GM23338 (cell line): Measurements from ENCODE around the gene CREB1. TPM values are rescaled to one million over a fixed set of nuclear protein-coding genes. Genes with fewer than 3 reads are reported as not detected.

Experiments used
- ATAC-seq: fragments of 200-7000 bp; cut with Tn5 transposase; 3 replicates; pipeline ENCODE4 v1.9.1; 2020
- DNase-seq: peaks from one replicate; pipeline ENCODE4 v3.0.0-alpha.2; 2015; ENCODE audit warnings: low spot score
- H2AFZ ChIP-seq: fragments of 200-600 bp; sonication (generic); 2 replicates; pipeline ENCODE4 v1.8.0; 2016; ENCODE audit warnings: antibody characterized with exemption, mild to moderate bottlenecking, moderate library complexity
- H3F3A ChIP-seq: fragments of 200-600 bp; sonication (generic); replicated peaks from 2 replicates; pipeline ENCODE4 v1.8.0; 2017; ENCODE audit warnings: antibody characterized with exemption, mixed run types, low read depth
- H3K27ac ChIP-seq: fragments of 200-600 bp; sonication (generic); 2 replicates; pipeline ENCODE4 v1.6.1; 2016; ENCODE audit warnings: low read depth
- H3K27me3 ChIP-seq: fragments of 200-600 bp; sonication (generic); 2 replicates; pipeline ENCODE4 v1.8.0; 2016; ENCODE audit warnings: mild to moderate bottlenecking, mixed run types, moderate library complexity; ENCODE audit not compliant: insufficient read depth
- H3K36me3 ChIP-seq: fragments of 200-600 bp; sonication (generic); 2 replicates; pipeline ENCODE4 v1.8.0; 2016; ENCODE audit warnings: mild to moderate bottlenecking; ENCODE audit not compliant: insufficient read depth
- H3K4me1 ChIP-seq: fragments of 200-600 bp; sonication (generic); 2 replicates; pipeline ENCODE4 v1.8.0; 2016; ENCODE audit warnings: mild to moderate bottlenecking, moderate library complexity; ENCODE audit not compliant: insufficient read depth
- H3K4me2 ChIP-seq: fragments of 200-600 bp; sonication (generic); 2 replicates; pipeline ENCODE4 v1.7.1; 2017; ENCODE audit warnings: mixed run types
- H3K4me3 ChIP-seq: fragments of 200-600 bp; sonication (generic); 2 replicates; pipeline ENCODE4 v1.6.1; 2016; ENCODE audit warnings: mixed run types
- H3K79me2 ChIP-seq: fragments of 200-600 bp; sonication (generic); replicated peaks from 2 replicates; pipeline ENCODE4 v1.8.0; 2017; ENCODE audit warnings: mild to moderate bottlenecking; ENCODE audit not compliant: insufficient read depth
- H3K9me2 ChIP-seq: fragments of 200-600 bp; sonication (generic); 2 replicates; pipeline ENCODE4 v1.8.0; 2017; ENCODE audit not compliant: insufficient read depth
- H4K20me1 ChIP-seq: fragments of 200-600 bp; sonication (generic); replicated peaks from 2 replicates; pipeline ENCODE4 v1.8.0; 2017; ENCODE audit warnings: mild to moderate bottlenecking; ENCODE audit not compliant: insufficient read depth
- H3K27ac Mint-ChIP-seq: 2 replicates; pipeline ENCODE4 v1.8.0; 2020; ENCODE audit warnings: inconsistent platforms, mild to moderate bottlenecking, moderate library complexity, mixed read lengths
- H3K27me3 Mint-ChIP-seq: 3 replicates; pipeline ENCODE4 v1.8.0; 2022; ENCODE audit warnings: low read depth, mild to moderate bottlenecking, moderate library complexity, mixed read lengths, inconsistent platforms; ENCODE audit not compliant: insufficient read depth, poor library complexity
- H3K36me3 Mint-ChIP-seq: 3 replicates; pipeline ENCODE4 v1.8.0; 2021; ENCODE audit warnings: low read depth, mild to moderate bottlenecking, inconsistent platforms, moderate library complexity, mixed read lengths
- H3K4me1 Mint-ChIP-seq: 3 replicates; pipeline ENCODE4 v1.8.0; 2020; ENCODE audit warnings: mild to moderate bottlenecking, inconsistent platforms, mixed read lengths
- H3K4me3 Mint-ChIP-seq: 3 replicates; pipeline ENCODE4 v1.8.0; 2021; ENCODE audit warnings: moderate library complexity, mild to moderate bottlenecking, inconsistent platforms, mixed read lengths
- H3K9me3 Mint-ChIP-seq: 3 replicates; pipeline ENCODE4 v1.8.0; 2020; ENCODE audit warnings: moderate library complexity, mild to moderate bottlenecking, inconsistent platforms, mixed read lengths
- CREB1 ChIP-seq: fragments of 250-450 bp; sonication (Bioruptor Pico); IDR thresholded peaks from 2 replicates; pipeline ENCODE4 v1.5.0; 2020; ENCODE audit warnings: low read depth, mild to moderate bottlenecking, moderate library complexity
- EZH2 ChIP-seq: fragments of 200-600 bp; sonication (generic); IDR thresholded peaks from one replicate; pipeline ENCODE4 v1.8.0; 2017; ENCODE audit warnings: antibody characterized with exemption, mild to moderate bottlenecking, low read depth; ENCODE audit not compliant: unreplicated experiment
- EZH2phosphoT487 ChIP-seq: fragments of 200-600 bp; sonication (generic); IDR thresholded peaks from one replicate; pipeline ENCODE4 v1.8.1; 2018; ENCODE audit warnings: antibody characterized with exemption; ENCODE audit not compliant: unreplicated experiment
- JUNB ChIP-seq: IDR thresholded peaks from one replicate; pipeline ENCODE4 v1.6.1; 2016; ENCODE audit warnings: antibody characterized with exemption; ENCODE audit not compliant: unreplicated experiment
- NANOG ChIP-seq: IDR thresholded peaks from 2 replicates; pipeline ENCODE4 v1.6.1; 2016; ENCODE audit warnings: antibody characterized with exemption, borderline replicate concordance
- POLR2AphosphoS5 ChIP-seq: IDR thresholded peaks from 2 replicates; pipeline ENCODE4 v1.6.1; 2016; ENCODE audit warnings: antibody characterized with exemption, low read depth
- REST ChIP-seq: IDR thresholded peaks from one replicate; pipeline ENCODE4 v1.6.1; 2018; ENCODE audit warnings: antibody characterized with exemption; ENCODE audit not compliant: unreplicated experiment
- STAT1 ChIP-seq: IDR thresholded peaks from one replicate; pipeline ENCODE4 v1.6.1; 2016; ENCODE audit warnings: antibody characterized with exemption; ENCODE audit not compliant: unreplicated experiment
- ZNF114 ChIP-seq: fragments of 250-450 bp; sonication (Bioruptor Pico); IDR thresholded peaks from 2 replicates; pipeline ENCODE4 v1.5.0; 2020; ENCODE audit warnings: mild to moderate bottlenecking, moderate library complexity
- ZNF331 ChIP-seq: fragments of 250-450 bp; sonication (Bioruptor Pico); IDR thresholded peaks from 2 replicates; pipeline ENCODE4 v1.5.0; 2020; ENCODE audit warnings: low read depth, mild to moderate bottlenecking, moderate library complexity
- polyA plus RNA-seq: library from polyadenylated mRNA; unstranded; fragments of >200 nt; fragmentation: Nextera tagmentation; extraction: Ambion mirVana; gene quantifications from 2 replicates; pipeline ENCODE4 v1.2.1, GENCODE V29; 2016
- total RNA-seq: library from RNA; depleted of rRNA; stranded (reverse); fragments of >200 nt; shearing (Covaris generic); gene quantifications from 2 replicates; pipeline ENCODE4 v1.2.3, GENCODE V29; 2014
- TF ChIP-seq, protein P1 (sequence below), 2 experiments: fragments of 200-600 bp in 1 of 2; sonication (generic) in 1 of 2; conservative IDR thresholded peaks; 2 replicates each; pipeline versions ENCODE4 v1.5.1 to v1.6.1; 2016 to 2017; ENCODE audit warnings: antibody characterized with exemption in 2 of 2, low read depth in 2 of 2, mild to moderate bottlenecking in 2 of 2, moderate library complexity in 1 of 2
- TF ChIP-seq, protein P2 (sequence below): IDR thresholded peaks from 2 replicates; pipeline ENCODE4 v1.6.1; 2016; ENCODE audit warnings: antibody characterized with exemption
- TF ChIP-seq, protein P3 (sequence below): fragments of 250-450 bp; sonication (Bioruptor Pico); IDR thresholded peaks from 2 replicates; pipeline ENCODE4 v1.5.0; 2020; ENCODE audit warnings: mild to moderate bottlenecking, moderate library complexity

The CREB1 gene
- total and polyA plus RNA-seq, 2 experiments from 2014 or later: 40.3 to 104 TPM

DNA sequence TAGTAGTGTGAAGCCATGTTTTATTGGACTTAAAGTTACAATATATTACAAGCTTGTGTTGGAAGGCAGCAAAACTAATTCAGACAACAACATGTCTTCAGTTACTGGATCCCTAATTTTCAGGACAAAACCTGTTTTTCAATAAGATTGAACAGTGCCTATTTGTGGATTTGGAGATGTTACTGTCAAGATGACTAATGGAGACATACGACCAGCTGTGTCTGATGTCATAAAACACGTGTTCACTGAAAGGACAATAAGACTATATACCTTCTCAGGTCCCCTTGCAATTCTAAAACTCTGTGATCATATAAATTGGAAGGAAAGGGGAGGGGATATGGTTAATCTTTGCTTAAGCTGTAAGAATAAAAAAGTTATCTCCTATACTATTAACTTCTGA lies 73.7 kb downstream of the CREB1 start:
- 0 out of 2 replicates have a peak overlapping the region, but pooled peaks have one; percentile 29 for H3K27ac ChIP-seq
- H3K4me1 Mint-ChIP-seq: no peaks in the 10 kb centered on the region
- H3K4me2 ChIP-seq: no peak overlapping the region
- no peaks in the 10 kb centered on the region for H3K27me3 Mint-ChIP-seq
- H3K4me1 ChIP-seq: no peaks in the 10 kb centered on the region
- no peak overlapping the region for H3K4me3 ChIP-seq
- peaks cover 7% of the 10 kb centered on the region; the same call in 1 of the 2 replicates for H4K20me1 ChIP-seq
- no peak overlapping the region for H2AFZ ChIP-seq
- no peaks in the 10 kb centered on the region for H3K27me3 ChIP-seq
- H3K36me3 ChIP-seq: 0 out of 2 replicates have a peak, but pooled peaks cover 4% of the 10 kb centered on the region
- H3K4me3 Mint-ChIP-seq: no peak overlapping the region
- no peaks in the 10 kb centered on the region; the same call in 1 of the 2 replicates for H3K9me2 ChIP-seq
- no peaks in the 10 kb centered on the region for H3K9me3 Mint-ChIP-seq
- ATAC-seq (no peak), DNase-seq (no peak)
- H3K27ac Mint-ChIP-seq: 0 out of 2 replicates have a peak overlapping the region, but pooled peaks have one; percentile 45
- peaks cover 13% of the 10 kb centered on the region for H3K36me3 Mint-ChIP-seq
- TF ChIP-seq, protein P1, sequence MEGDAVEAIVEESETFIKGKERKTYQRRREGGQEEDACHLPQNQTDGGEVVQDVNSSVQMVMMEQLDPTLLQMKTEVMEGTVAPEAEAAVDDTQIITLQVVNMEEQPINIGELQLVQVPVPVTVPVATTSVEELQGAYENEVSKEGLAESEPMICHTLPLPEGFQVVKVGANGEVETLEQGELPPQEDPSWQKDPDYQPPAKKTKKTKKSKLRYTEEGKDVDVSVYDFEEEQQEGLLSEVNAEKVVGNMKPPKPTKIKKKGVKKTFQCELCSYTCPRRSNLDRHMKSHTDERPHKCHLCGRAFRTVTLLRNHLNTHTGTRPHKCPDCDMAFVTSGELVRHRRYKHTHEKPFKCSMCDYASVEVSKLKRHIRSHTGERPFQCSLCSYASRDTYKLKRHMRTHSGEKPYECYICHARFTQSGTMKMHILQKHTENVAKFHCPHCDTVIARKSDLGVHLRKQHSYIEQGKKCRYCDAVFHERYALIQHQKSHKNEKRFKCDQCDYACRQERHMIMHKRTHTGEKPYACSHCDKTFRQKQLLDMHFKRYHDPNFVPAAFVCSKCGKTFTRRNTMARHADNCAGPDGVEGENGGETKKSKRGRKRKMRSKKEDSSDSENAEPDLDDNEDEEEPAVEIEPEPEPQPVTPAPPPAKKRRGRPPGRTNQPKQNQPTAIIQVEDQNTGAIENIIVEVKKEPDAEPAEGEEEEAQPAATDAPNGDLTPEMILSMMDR (conservative IDR thresholded peaks at IDR 0.05; ENCODE audit: low read depth in 2 of 2): no peak
- TF ChIP-seq POLR2AphosphoS5: no peak
- no peak for TF ChIP-seq CREB1 (CRISPR knock-in tag)
- TF ChIP-seq, protein P2, sequence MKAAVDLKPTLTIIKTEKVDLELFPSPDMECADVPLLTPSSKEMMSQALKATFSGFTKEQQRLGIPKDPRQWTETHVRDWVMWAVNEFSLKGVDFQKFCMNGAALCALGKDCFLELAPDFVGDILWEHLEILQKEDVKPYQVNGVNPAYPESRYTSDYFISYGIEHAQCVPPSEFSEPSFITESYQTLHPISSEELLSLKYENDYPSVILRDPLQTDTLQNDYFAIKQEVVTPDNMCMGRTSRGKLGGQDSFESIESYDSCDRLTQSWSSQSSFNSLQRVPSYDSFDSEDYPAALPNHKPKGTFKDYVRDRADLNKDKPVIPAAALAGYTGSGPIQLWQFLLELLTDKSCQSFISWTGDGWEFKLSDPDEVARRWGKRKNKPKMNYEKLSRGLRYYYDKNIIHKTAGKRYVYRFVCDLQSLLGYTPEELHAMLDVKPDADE: no peak
- TF ChIP-seq, protein P3, sequence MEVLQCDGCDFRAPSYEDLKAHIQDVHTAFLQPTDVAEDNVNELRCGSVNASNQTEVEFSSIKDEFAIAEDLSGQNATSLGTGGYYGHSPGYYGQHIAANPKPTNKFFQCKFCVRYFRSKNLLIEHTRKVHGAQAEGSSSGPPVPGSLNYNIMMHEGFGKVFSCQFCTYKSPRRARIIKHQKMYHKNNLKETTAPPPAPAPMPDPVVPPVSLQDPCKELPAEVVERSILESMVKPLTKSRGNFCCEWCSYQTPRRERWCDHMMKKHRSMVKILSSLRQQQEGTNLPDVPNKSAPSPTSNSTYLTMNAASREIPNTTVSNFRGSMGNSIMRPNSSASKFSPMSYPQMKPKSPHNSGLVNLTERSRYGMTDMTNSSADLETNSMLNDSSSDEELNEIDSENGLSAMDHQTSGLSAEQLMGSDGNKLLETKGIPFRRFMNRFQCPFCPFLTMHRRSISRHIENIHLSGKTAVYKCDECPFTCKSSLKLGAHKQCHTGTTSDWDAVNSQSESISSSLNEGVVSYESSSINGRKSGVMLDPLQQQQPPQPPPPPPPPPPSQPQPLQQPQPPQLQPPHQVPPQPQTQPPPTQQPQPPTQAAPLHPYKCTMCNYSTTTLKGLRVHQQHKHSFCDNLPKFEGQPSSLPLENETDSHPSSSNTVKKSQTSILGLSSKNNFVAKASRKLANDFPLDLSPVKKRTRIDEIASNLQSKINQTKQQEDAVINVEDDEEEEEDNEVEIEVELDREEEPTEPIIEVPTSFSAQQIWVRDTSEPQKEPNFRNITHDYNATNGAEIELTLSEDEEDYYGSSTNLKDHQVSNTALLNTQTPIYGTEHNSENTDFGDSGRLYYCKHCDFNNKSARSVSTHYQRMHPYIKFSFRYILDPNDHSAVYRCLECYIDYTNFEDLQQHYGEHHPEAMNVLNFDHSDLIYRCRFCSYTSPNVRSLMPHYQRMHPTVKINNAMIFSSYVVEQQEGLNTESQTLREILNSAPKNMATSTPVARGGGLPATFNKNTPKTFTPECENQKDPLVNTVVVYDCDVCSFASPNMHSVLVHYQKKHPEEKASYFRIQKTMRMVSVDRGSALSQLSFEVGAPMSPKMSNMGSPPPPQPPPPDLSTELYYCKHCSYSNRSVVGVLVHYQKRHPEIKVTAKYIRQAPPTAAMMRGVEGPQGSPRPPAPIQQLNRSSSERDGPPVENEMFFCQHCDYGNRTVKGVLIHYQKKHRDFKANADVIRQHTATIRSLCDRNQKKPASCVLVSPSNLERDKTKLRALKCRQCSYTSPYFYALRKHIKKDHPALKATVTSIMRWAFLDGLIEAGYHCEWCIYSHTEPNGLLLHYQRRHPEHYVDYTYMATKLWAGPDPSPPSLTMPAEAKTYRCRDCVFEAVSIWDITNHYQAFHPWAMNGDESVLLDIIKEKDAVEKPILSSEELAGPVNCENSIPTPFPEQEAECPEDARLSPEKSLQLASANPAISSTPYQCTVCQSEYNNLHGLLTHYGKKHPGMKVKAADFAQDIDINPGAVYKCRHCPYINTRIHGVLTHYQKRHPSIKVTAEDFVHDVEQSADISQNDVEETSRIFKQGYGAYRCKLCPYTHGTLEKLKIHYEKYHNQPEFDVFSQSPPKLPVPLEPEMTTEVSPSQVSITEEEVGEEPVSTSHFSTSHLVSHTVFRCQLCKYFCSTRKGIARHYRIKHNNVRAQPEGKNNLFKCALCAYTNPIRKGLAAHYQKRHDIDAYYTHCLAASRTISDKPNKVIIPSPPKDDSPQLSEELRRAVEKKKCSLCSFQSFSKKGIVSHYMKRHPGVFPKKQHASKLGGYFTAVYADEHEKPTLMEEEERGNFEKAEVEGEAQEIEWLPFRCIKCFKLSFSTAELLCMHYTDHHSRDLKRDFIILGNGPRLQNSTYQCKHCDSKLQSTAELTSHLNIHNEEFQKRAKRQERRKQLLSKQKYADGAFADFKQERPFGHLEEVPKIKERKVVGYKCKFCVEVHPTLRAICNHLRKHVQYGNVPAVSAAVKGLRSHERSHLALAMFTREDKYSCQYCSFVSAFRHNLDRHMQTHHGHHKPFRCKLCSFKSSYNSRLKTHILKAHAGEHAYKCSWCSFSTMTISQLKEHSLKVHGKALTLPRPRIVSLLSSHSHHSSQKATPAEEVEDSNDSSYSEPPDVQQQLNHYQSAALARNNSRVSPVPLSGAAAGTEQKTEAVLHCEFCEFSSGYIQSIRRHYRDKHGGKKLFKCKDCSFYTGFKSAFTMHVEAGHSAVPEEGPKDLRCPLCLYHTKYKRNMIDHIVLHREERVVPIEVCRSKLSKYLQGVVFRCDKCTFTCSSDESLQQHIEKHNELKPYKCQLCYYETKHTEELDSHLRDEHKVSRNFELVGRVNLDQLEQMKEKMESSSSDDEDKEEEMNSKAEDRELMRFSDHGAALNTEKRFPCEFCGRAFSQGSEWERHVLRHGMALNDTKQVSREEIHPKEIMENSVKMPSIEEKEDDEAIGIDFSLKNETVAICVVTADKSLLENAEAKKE (CRISPR knock-in tag): no peak
- TF ChIP-seq STAT1: no peak
- TF ChIP-seq ZNF331: no peak
- no peak for TF ChIP-seq REST
- no peak for TF ChIP-seq EZH2phosphoT487
- TF ChIP-seq JUNB: no peak
- no peak for TF ChIP-seq EZH2
- no peak for TF ChIP-seq ZNF114 (CRISPR knock-in tag)
- no peak for TF ChIP-seq NANOG
- peaks cover 9% of the 10 kb centered on the region for H3F3A ChIP-seq
- H3K79me2 ChIP-seq: no peaks in the 10 kb centered on the region
